ENCODE measurements around the gene PCDH11X.
"Not testable (repeated sequence)": the region's sequence is repeated elsewhere in the genome, so short reads cannot be mapped to it uniquely, and the experiment has no call there.

GRCh38 chrX:91781553-91782298 is 2.6 kb downstream of the PCDH11X start:
- TF ChIP-seq CTCF (conservative IDR thresholded peaks at IDR 0.05 in 1 of 2, IDR thresholded peaks at IDR 0.05 in 1 of 2; ENCODE audit: low read depth in 1 of 2, low read length in 2 of 2); EZH2 (IDR thresholded peaks at IDR 0.05; ENCODE audit: low read length, missing control alignments): not testable (repeated sequence)
